ENCODE measurements around the gene SST. TPM values are rescaled to one million over a fixed set of nuclear protein-coding genes. Genes with fewer than 3 reads are reported as not detected.

The SST gene
- total and polyA plus RNA-seq, 2 of the 8 experiments (the other 6 are each of a cell fraction or from before 2014, with no cell fraction given), result 0.50 TPM; not detected in 1

DNA sequence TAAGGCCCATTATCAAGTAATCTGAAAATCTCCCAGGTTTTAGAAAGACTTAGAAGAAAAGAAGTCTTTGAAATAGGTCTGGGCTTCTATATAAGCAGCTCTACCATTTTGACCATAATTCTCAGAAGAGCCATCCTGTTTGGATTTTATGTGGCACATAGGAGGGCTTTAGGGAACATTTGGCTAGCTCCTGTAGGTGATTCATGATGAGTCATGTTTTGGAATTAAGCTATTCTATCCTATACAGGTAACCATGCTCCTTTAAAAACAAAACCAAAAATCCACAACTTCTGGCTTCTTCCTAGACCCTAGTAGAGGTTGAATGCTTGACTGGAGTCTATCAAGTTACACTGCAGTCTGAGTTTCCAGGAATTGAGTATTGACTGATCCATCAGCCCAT lies 8.9 kb downstream of the SST start:
- DNase-seq (ENCODE audit: low read depth in 1 of 2, low spot score in 2 of 2) (no peak), FAIRE-seq (no peak)
- H3K9me3 ChIP-seq (ENCODE audit: insufficient read depth in 2 of 2, low read depth in 1 of 2, low read length in 1 of 2), result no peaks in the 10 kb centered on the region
- H3K4me1 ChIP-seq (replicated peaks in 1 of 4; ENCODE audit: control insufficient read depth in 3 of 4, insufficient read depth in 4 of 4, low read length in 3 of 4), result no peaks in the 10 kb centered on the region
- no peak overlapping the region for H3K9ac ChIP-seq (replicated peaks in 1 of 4; ENCODE audit: extremely low read depth in 1 of 4, low read depth in 3 of 4, low read length in 3 of 4)
- no peaks in the 10 kb centered on the region; a peak in 1 of 7 replicates for H3K27me3 ChIP-seq (replicated peaks in 1 of 4; ENCODE audit: control insufficient read depth in 3 of 4, extremely low read depth in 1 of 4, insufficient read depth in 3 of 4, low read length in 3 of 4)
- H3K4me2 ChIP-seq (ENCODE audit: insufficient read depth in 1 of 2, low read depth in 2 of 2, low read length in 2 of 2), result no peak overlapping the region
- no peak overlapping the region for H2AK5ac ChIP-seq (ENCODE audit: low read depth, low read length)
- H2BK12ac ChIP-seq (ENCODE audit: low read depth, low read length), result no peak overlapping the region
- no peaks in the 10 kb centered on the region for H3K79me1 ChIP-seq (ENCODE audit: low read depth, low read length)
- H4K8ac ChIP-seq (ENCODE audit: extremely low read depth, insufficient read depth, low read length), result no peak overlapping the region
- no peak overlapping the region for H2BK120ac ChIP-seq (replicated peaks; ENCODE audit: low read depth, low read length)
- H3K79me2 ChIP-seq (ENCODE audit: control insufficient read depth in 1 of 2, insufficient read depth in 2 of 2, low read length in 2 of 2), result no peaks in the 10 kb centered on the region
- H3K23me2 ChIP-seq (ENCODE audit: low read depth, low read length), result no peaks in the 10 kb centered on the region
- no peak overlapping the region for H2BK15ac ChIP-seq (ENCODE audit: low read length)
- no peak overlapping the region for H3K27ac ChIP-seq (ENCODE audit: low read depth, low read length)
- H3K4ac ChIP-seq (replicated peaks; ENCODE audit: insufficient read length, low read depth, low read length), result no peak overlapping the region
- no peak overlapping the region for H2BK5ac ChIP-seq (ENCODE audit: low read depth, low read length)
- POLR2A ChIA-PET (ENCODE audit: partially characterized antibody), result no interaction called here
- no peak overlapping the region for H3K56ac ChIP-seq (replicated peaks; ENCODE audit: insufficient read length, low read depth, low read length)
- no peaks in the 10 kb centered on the region for H4K20me1 ChIP-seq (replicated peaks in 1 of 2; ENCODE audit: control insufficient read depth in 1 of 2, insufficient read depth in 2 of 2, low read length in 2 of 2)
- H2AFZ ChIP-seq (ENCODE audit: low read length), result no peak overlapping the region
- H3K23ac ChIP-seq (ENCODE audit: insufficient read length), result no peak overlapping the region
- no peak overlapping the region for H4K5ac ChIP-seq (ENCODE audit: insufficient read length, low read depth, low read length)
- no peaks in the 10 kb centered on the region for H3K36me3 ChIP-seq (ENCODE audit: control insufficient read depth in 2 of 4, insufficient read depth in 4 of 4, low read length in 3 of 4)
- H2BK20ac ChIP-seq (ENCODE audit: low read length), result no peak overlapping the region
- no peak overlapping the region for H3K18ac ChIP-seq (ENCODE audit: extremely low read depth, low read length)
- no peak overlapping the region for H3K4me3 ChIP-seq (ENCODE audit: extremely low read depth in 1 of 4, insufficient read depth in 2 of 4, low read depth in 3 of 4, low read length in 4 of 4)
- H4K91ac ChIP-seq (replicated peaks; ENCODE audit: insufficient read length, low read length), result no peak overlapping the region
- CTCF ChIA-PET (ENCODE audit: partially characterized antibody), result interaction anchor here (1.1 to 2.8 kb wide), 7 partner anchors 8 to 441 kb away, joined by 3 to 12 read pairs (median 5); no protein-coding TSS in a partner anchor
- H3K14ac ChIP-seq (ENCODE audit: insufficient read length), result no peak overlapping the region
- TF ChIP-seq, protein P1, sequence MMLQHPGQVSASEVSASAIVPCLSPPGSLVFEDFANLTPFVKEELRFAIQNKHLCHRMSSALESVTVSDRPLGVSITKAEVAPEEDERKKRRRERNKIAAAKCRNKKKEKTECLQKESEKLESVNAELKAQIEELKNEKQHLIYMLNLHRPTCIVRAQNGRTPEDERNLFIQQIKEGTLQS (IDR thresholded peaks at IDR 0.05; ENCODE audit: insufficient read depth, low read depth, low read length), result no peak
- no peak for TF ChIP-seq TBP (IDR thresholded peaks at IDR 0.05; ENCODE audit: low read depth, low read length)
- TF ChIP-seq, protein P2, sequence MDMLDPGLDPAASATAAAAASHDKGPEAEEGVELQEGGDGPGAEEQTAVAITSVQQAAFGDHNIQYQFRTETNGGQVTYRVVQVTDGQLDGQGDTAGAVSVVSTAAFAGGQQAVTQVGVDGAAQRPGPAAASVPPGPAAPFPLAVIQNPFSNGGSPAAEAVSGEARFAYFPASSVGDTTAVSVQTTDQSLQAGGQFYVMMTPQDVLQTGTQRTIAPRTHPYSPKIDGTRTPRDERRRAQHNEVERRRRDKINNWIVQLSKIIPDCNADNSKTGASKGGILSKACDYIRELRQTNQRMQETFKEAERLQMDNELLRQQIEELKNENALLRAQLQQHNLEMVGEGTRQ (IDR thresholded peaks at IDR 0.05; ENCODE audit: low read length), result no peak
- TF ChIP-seq TAF7 (optimal IDR thresholded peaks at IDR 0.05; ENCODE audit: borderline replicate concordance, low read depth, low read length), result no peak
- TF ChIP-seq, protein P3, sequence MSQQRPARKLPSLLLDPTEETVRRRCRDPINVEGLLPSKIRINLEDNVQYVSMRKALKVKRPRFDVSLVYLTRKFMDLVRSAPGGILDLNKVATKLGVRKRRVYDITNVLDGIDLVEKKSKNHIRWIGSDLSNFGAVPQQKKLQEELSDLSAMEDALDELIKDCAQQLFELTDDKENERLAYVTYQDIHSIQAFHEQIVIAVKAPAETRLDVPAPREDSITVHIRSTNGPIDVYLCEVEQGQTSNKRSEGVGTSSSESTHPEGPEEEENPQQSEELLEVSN (IDR thresholded peaks at IDR 0.05), result no peak
- TF ChIP-seq SAP30 (IDR thresholded peaks at IDR 0.05; ENCODE audit: insufficient read depth, insufficient replicate concordance, low read length), result no peak
- TF ChIP-seq JUN (IDR thresholded peaks at IDR 0.05; ENCODE audit: low read depth, low read length), result no peak
- TF ChIP-seq, protein P4, sequence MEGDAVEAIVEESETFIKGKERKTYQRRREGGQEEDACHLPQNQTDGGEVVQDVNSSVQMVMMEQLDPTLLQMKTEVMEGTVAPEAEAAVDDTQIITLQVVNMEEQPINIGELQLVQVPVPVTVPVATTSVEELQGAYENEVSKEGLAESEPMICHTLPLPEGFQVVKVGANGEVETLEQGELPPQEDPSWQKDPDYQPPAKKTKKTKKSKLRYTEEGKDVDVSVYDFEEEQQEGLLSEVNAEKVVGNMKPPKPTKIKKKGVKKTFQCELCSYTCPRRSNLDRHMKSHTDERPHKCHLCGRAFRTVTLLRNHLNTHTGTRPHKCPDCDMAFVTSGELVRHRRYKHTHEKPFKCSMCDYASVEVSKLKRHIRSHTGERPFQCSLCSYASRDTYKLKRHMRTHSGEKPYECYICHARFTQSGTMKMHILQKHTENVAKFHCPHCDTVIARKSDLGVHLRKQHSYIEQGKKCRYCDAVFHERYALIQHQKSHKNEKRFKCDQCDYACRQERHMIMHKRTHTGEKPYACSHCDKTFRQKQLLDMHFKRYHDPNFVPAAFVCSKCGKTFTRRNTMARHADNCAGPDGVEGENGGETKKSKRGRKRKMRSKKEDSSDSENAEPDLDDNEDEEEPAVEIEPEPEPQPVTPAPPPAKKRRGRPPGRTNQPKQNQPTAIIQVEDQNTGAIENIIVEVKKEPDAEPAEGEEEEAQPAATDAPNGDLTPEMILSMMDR (IDR thresholded peaks at IDR 0.05; ENCODE audit: control extremely low read depth in 1 of 3, insufficient read depth in 1 of 3, low read depth in 1 of 3, low read length in 3 of 3), result no peak
- no peak for TF ChIP-seq NRF1 (IDR thresholded peaks at IDR 0.05; ENCODE audit: low read depth, low read length)
